Measurements from ENCODE around the gene PPP2R2C. TPM values are rescaled to one million over a fixed set of nuclear protein-coding genes. Genes with fewer than 3 reads are reported as not detected.

PPP2R2C gene
- total and polyA plus RNA-seq, 5 donors from 2014 or later: not detected

GRCh38 chr4:6417516-6418050, 54.8 kb downstream of the PPP2R2C start:
- Mint-ChIP-seq H3K27ac (no peak overlapping the region), H3K27me3 (peaks cover 19% of the 10 kb centered on the region), H3K36me3 (no peaks in the 10 kb centered on the region), H3K4me1 (no peaks in the 10 kb centered on the region), H3K4me3 (no peak overlapping the region), H3K9me3 (peaks cover 0 to 5% (median under 1%) of the 10 kb centered on the region in 7 donors)
- no peak overlapping the region for H3K27ac ChIP-seq (ENCODE audit: insufficient read depth, low read length, poor library complexity, severe bottlenecking)
- no peaks in the 10 kb centered on the region for H3K27me3 ChIP-seq (ENCODE audit: control insufficient read depth, insufficient read depth, low read length)
- no peaks in the 10 kb centered on the region for H3K36me3 ChIP-seq (ENCODE audit: control insufficient read depth, insufficient read depth, low read length)
- H3K4me3 ChIP-seq (ENCODE audit: low read depth, low read length): no peak overlapping the region
- ATAC-seq (ENCODE audit: low read depth in 2 of 2): no peak
- no peaks in the 10 kb centered on the region for H3K9me3 ChIP-seq (ENCODE audit: control insufficient read depth in 2 of 2, low read length in 2 of 2)
- H3K4me1 ChIP-seq (ENCODE audit: control insufficient read depth, insufficient read depth, low read length, poor library complexity, severe bottlenecking): no peaks in the 10 kb centered on the region
- no peak for DNase-seq

GRCh38 chr4:6416518-6417286, 55.7 kb downstream of the PPP2R2C start:
- no peaks in the 10 kb centered on the region for H3K36me3 Mint-ChIP-seq
- ATAC-seq (ENCODE audit: low read depth in 2 of 2) (no peak), DNase-seq (no peak)
- H3K27me3 ChIP-seq (ENCODE audit: control insufficient read depth, insufficient read depth, low read length): no peaks in the 10 kb centered on the region
- no peaks in the 10 kb centered on the region for H3K36me3 ChIP-seq (ENCODE audit: control insufficient read depth, insufficient read depth, low read length)
- H3K27ac ChIP-seq (ENCODE audit: insufficient read depth, low read length, poor library complexity, severe bottlenecking): no peak overlapping the region
- peaks cover 19% of the 10 kb centered on the region for H3K27me3 Mint-ChIP-seq
- H3K4me1 ChIP-seq (ENCODE audit: control insufficient read depth, insufficient read depth, low read length, poor library complexity, severe bottlenecking): no peaks in the 10 kb centered on the region
- H3K27ac Mint-ChIP-seq: no peak overlapping the region
- H3K4me3 Mint-ChIP-seq: no peak overlapping the region
- H3K9me3 Mint-ChIP-seq: peaks cover 0 to 5% (median 0%) of the 10 kb centered on the region in 7 donors
- H3K4me1 Mint-ChIP-seq: no peaks in the 10 kb centered on the region
- no peaks in the 10 kb centered on the region for H3K9me3 ChIP-seq (ENCODE audit: control insufficient read depth in 2 of 2, low read length in 2 of 2)
- H3K4me3 ChIP-seq (ENCODE audit: low read depth, low read length): no peak overlapping the region

GRCh38 chr4:6415031-6415705, 57.2 kb downstream of the PPP2R2C start:
- no peaks in the 10 kb centered on the region for H3K9me3 ChIP-seq (ENCODE audit: control insufficient read depth in 2 of 2, low read length in 2 of 2)
- no peaks in the 10 kb centered on the region for H3K27me3 ChIP-seq (ENCODE audit: control insufficient read depth, insufficient read depth, low read length)
- H3K27ac ChIP-seq (ENCODE audit: insufficient read depth, low read length, poor library complexity, severe bottlenecking): no peak overlapping the region
- H3K36me3 ChIP-seq (ENCODE audit: control insufficient read depth, insufficient read depth, low read length): no peaks in the 10 kb centered on the region
- DNase-seq (no peak), ATAC-seq (ENCODE audit: low read depth in 2 of 2) (no peak)
- no peak overlapping the region for H3K4me3 ChIP-seq (ENCODE audit: low read depth, low read length)
- no peaks in the 10 kb centered on the region for H3K4me1 ChIP-seq (ENCODE audit: control insufficient read depth, insufficient read depth, low read length, poor library complexity, severe bottlenecking)
- H3K27ac Mint-ChIP-seq: no peak overlapping the region
- H3K4me3 Mint-ChIP-seq: no peak overlapping the region
- peaks cover 18% of the 10 kb centered on the region for H3K27me3 Mint-ChIP-seq
- H3K36me3 Mint-ChIP-seq: no peaks in the 10 kb centered on the region
- no peaks in the 10 kb centered on the region for H3K4me1 Mint-ChIP-seq
- peaks cover 0 to 5% (median 0%) of the 10 kb centered on the region in 7 donors for H3K9me3 Mint-ChIP-seq

- no peaks in the 10 kb centered on the region for H3K36me3 ChIP-seq (ENCODE audit: control insufficient read depth, insufficient read depth, low read length)
- DNase-seq (no peak), ATAC-seq (ENCODE audit: low read depth in 2 of 2) (no peak)
- no peaks in the 10 kb centered on the region for H3K4me1 ChIP-seq (ENCODE audit: control insufficient read depth, insufficient read depth, low read length, poor library complexity, severe bottlenecking)
- H3K4me3 Mint-ChIP-seq: no peak overlapping the region
- H3K27ac Mint-ChIP-seq: no peak overlapping the region
- H3K9me3 ChIP-seq (ENCODE audit: control insufficient read depth in 2 of 2, low read length in 2 of 2): no peaks in the 10 kb centered on the region
- no peaks in the 10 kb centered on the region for H3K27me3 ChIP-seq (ENCODE audit: control insufficient read depth, insufficient read depth, low read length)
- H3K27me3 Mint-ChIP-seq: peaks cover 12% of the 10 kb centered on the region
- no peaks in the 10 kb centered on the region for H3K36me3 Mint-ChIP-seq
- no peaks in the 10 kb centered on the region for H3K4me1 Mint-ChIP-seq
- H3K4me3 ChIP-seq (ENCODE audit: low read depth, low read length): no peak overlapping the region
- H3K9me3 Mint-ChIP-seq: peaks cover 0 to 5% (median 0%) of the 10 kb centered on the region in 7 donors
- H3K27ac ChIP-seq (ENCODE audit: insufficient read depth, low read length, poor library complexity, severe bottlenecking): no peak overlapping the region
Measured at GRCh38 chr4:6414578-6414977, 57.8 kb downstream of the PPP2R2C start.

- H3K9me3 Mint-ChIP-seq: peaks cover 0 to 5% (median 2%) of the 10 kb centered on the region in 7 donors
- ATAC-seq (ENCODE audit: low read depth in 2 of 2) (no peak), DNase-seq (no peak)
- no peaks in the 10 kb centered on the region for H3K36me3 Mint-ChIP-seq
- H3K27ac Mint-ChIP-seq: no peak overlapping the region
- H3K9me3 ChIP-seq (ENCODE audit: control insufficient read depth in 2 of 2, low read length in 2 of 2): no peaks in the 10 kb centered on the region
- no peaks in the 10 kb centered on the region for H3K36me3 ChIP-seq (ENCODE audit: control insufficient read depth, insufficient read depth, low read length)
- no peak overlapping the region for H3K4me3 ChIP-seq (ENCODE audit: low read depth, low read length)
- no peaks in the 10 kb centered on the region for H3K27me3 ChIP-seq (ENCODE audit: control insufficient read depth, insufficient read depth, low read length)
- H3K4me3 Mint-ChIP-seq: no peak overlapping the region
- no peak overlapping the region for H3K27ac ChIP-seq (ENCODE audit: insufficient read depth, low read length, poor library complexity, severe bottlenecking)
- no peaks in the 10 kb centered on the region for H3K4me1 ChIP-seq (ENCODE audit: control insufficient read depth, insufficient read depth, low read length, poor library complexity, severe bottlenecking)
- H3K4me1 Mint-ChIP-seq: no peaks in the 10 kb centered on the region
- H3K27me3 Mint-ChIP-seq: peaks cover 9% of the 10 kb centered on the region
Measured at GRCh38 chr4:6410664-6411063, 61.8 kb downstream of the PPP2R2C start.

GRCh38 chr4:6410068-6410467, 62.3 kb downstream of the PPP2R2C start:
- ATAC-seq (ENCODE audit: low read depth in 2 of 2): no peak
- no peak for DNase-seq
- no peak overlapping the region for H3K4me3 ChIP-seq (ENCODE audit: low read depth, low read length)
- Mint-ChIP-seq H3K27me3 (peaks cover 15% of the 10 kb centered on the region), H3K27ac (no peak overlapping the region), H3K4me3 (no peak overlapping the region), H3K4me1 (no peaks in the 10 kb centered on the region), H3K36me3 (no peaks in the 10 kb centered on the region), H3K9me3 (peaks cover 0 to 5% (median 2%) of the 10 kb centered on the region in 7 donors)
- no peaks in the 10 kb centered on the region for H3K36me3 ChIP-seq (ENCODE audit: control insufficient read depth, insufficient read depth, low read length)
- H3K27me3 ChIP-seq (ENCODE audit: control insufficient read depth, insufficient read depth, low read length): no peaks in the 10 kb centered on the region
- H3K4me1 ChIP-seq (ENCODE audit: control insufficient read depth, insufficient read depth, low read length, poor library complexity, severe bottlenecking): no peaks in the 10 kb centered on the region
- H3K9me3 ChIP-seq (ENCODE audit: control insufficient read depth in 2 of 2, low read length in 2 of 2): no peaks in the 10 kb centered on the region
- no peak overlapping the region for H3K27ac ChIP-seq (ENCODE audit: insufficient read depth, low read length, poor library complexity, severe bottlenecking)

GRCh38 chr4:6409381-6409780, 63.0 kb downstream of the PPP2R2C start:
- no peak for ATAC-seq (ENCODE audit: low read depth in 2 of 2)
- no peaks in the 10 kb centered on the region for H3K36me3 ChIP-seq (ENCODE audit: control insufficient read depth, insufficient read depth, low read length)
- Mint-ChIP-seq H3K27me3 (peaks cover 18% of the 10 kb centered on the region), H3K36me3 (no peaks in the 10 kb centered on the region), H3K9me3 (peaks cover 0 to 5% (median 2%) of the 10 kb centered on the region in 7 donors), H3K4me3 (no peak overlapping the region), H3K4me1 (no peaks in the 10 kb centered on the region), H3K27ac (no peak overlapping the region)
- H3K27me3 ChIP-seq (ENCODE audit: control insufficient read depth, insufficient read depth, low read length): no peaks in the 10 kb centered on the region
- no peaks in the 10 kb centered on the region for H3K4me1 ChIP-seq (ENCODE audit: control insufficient read depth, insufficient read depth, low read length, poor library complexity, severe bottlenecking)
- no peak for DNase-seq
- H3K27ac ChIP-seq (ENCODE audit: insufficient read depth, low read length, poor library complexity, severe bottlenecking): no peak overlapping the region
- H3K9me3 ChIP-seq (ENCODE audit: control insufficient read depth in 2 of 2, low read length in 2 of 2): no peaks in the 10 kb centered on the region
- no peak overlapping the region for H3K4me3 ChIP-seq (ENCODE audit: low read depth, low read length)
